Inferior parietal cortex (tissue), 1 donor: ENCODE measurements around the gene ZNF141.
"Not testable (repeated sequence)": the region's sequence is repeated elsewhere in the genome, so short reads cannot be mapped to it uniquely, and the experiment has no call there.

Experiments used
- DNase-seq: peaks from one replicate; pipeline ENCODE4 v3.0.0-alpha.2; 2016; ENCODE audit errors: extremely low spot score

ZNF141 gene

GRCh38 chr4:337143-337931, at the start of gene ZNF141:
TSS of gene ZNF141 (plus strand) at chr4:337814. CDS start at chr4:337984, 170 bp downstream.
- DNase-seq: peak; percentile 99

- DNase-seq: no peak
Measured at GRCh38 chr4:288891-289290, 48.7 kb upstream of the ZNF141 start.

- DNase-seq: no peak
Measured at GRCh38 chr4:294732-295131, 42.9 kb upstream of the ZNF141 start.

GRCh38 chr4:302381-302780, 35.2 kb upstream of the ZNF141 start:
- no peak for DNase-seq

GRCh38 chr4:304516-304915, 33.1 kb upstream of the ZNF141 start:
- DNase-seq: not testable (repeated sequence)

- peak; percentile 11 for DNase-seq
Measured at GRCh38 chr4:304969-305680, 32.5 kb upstream of the ZNF141 start, which contains the start of gene ZNF732. TSS of gene ZNF732 (minus strand) at chr4:305474. CDS start at chr4:305310, 164 bp downstream.

- no peak for DNase-seq
Measured at GRCh38 chr4:306551-306961, 31.1 kb upstream of the ZNF141 start.

GRCh38 chr4:309807-310206, 27.8 kb upstream of the ZNF141 start:
- DNase-seq: no peak

- DNase-seq: no peak
Measured at GRCh38 chr4:314296-314903, 23.2 kb upstream of the ZNF141 start.

GRCh38 chr4:328729-329128, 8.9 kb upstream of the ZNF141 start:
- DNase-seq: no peak

GRCh38 chr4:335515-335914, 2.1 kb upstream of the ZNF141 start:
- no peak for DNase-seq

GRCh38 chr4:336099-336892, 1.3 kb upstream of the ZNF141 start:
- DNase-seq: peak; percentile 24

GRCh38 chr4:336893-337142, 796 bp upstream of the ZNF141 start:
- no peak for DNase-seq

GRCh38 chr4:337932-338758, 531 bp downstream of the ZNF141 start:
- peak; percentile 5 for DNase-seq

- DNase-seq: no peak
Measured at GRCh38 chr4:338759-339097, 1.1 kb downstream of the ZNF141 start.

- no peak for DNase-seq
Measured at GRCh38 chr4:340011-340410, 2.4 kb downstream of the ZNF141 start.

GRCh38 chr4:373062-373839, 35.6 kb downstream of the ZNF141 start:
- no peak for DNase-seq

- DNase-seq: no peak
Measured at GRCh38 chr4:374298-375160, 36.9 kb downstream of the ZNF141 start.

GRCh38 chr4:384311-385010, 46.8 kb downstream of the ZNF141 start:
- no peak for DNase-seq
